ENCODE measurements around the gene ZNF668. TPM values are rescaled to one million over a fixed set of nuclear protein-coding genes. Genes with fewer than 3 reads are reported as not detected.

ZNF668 gene
- total and polyA plus RNA-seq, 2 of the 4 experiments (the other 2 are of a cell fraction) = 4.5 to 11.6 TPM

- Histone ChIP-seq H3K18ac (ENCODE audit: low read depth, low read length) (no peak overlapping the region), H3K14ac (replicated peaks; ENCODE audit: low read depth, low read length) (no peak overlapping the region), H3K9me1 (ENCODE audit: insufficient read depth, low read length) (no peaks in the 10 kb centered on the region; the same call in 1 of the 2 replicates), H4K5ac (ENCODE audit: low read depth, low read length) (no peak overlapping the region), H3K79me1 (ENCODE audit: low read depth in 1 of 2, low read length in 2 of 2) (no peaks in the 10 kb centered on the region; a peak in 2 of 4 replicates), H3K36me3 (ENCODE audit: control insufficient read depth, insufficient read depth, low read length) (peaks cover 34% of the 10 kb centered on the region), H4K8ac (ENCODE audit: low read depth in 2 of 2, low read length in 2 of 2) (no peak overlapping the region), H2BK5ac (ENCODE audit: low read depth, low read length, poor library complexity, severe bottlenecking) (no peak overlapping the region), H3K4ac (ENCODE audit: low read depth, low read length) (no peak overlapping the region), H2BK120ac (ENCODE audit: low read depth, low read length) (no peak overlapping the region), H4K91ac (ENCODE audit: insufficient read depth, low read depth, low read length) (no peak overlapping the region), H3K9ac (ENCODE audit: low read depth, low read length) (no peak overlapping the region), H4K20me1 (ENCODE audit: insufficient read depth, low read length) (peaks cover 4% of the 10 kb centered on the region), H3K56ac (ENCODE audit: extremely low read depth, insufficient read depth, low read length) (no peak overlapping the region), H2BK15ac (ENCODE audit: low read depth, low read length) (no peak overlapping the region), H3K9me3 (ENCODE audit: control insufficient read depth, insufficient read depth, low read length) (no peaks in the 10 kb centered on the region), H3K27ac (ENCODE audit: insufficient read depth, low read length) (no peak overlapping the region), H3K4me1 (ENCODE audit: control insufficient read depth, insufficient read depth, low read length) (0 out of 2 replicates have a peak, but pooled peaks cover 2% of the 10 kb centered on the region), H3K4me2 (ENCODE audit: low read depth, low read length) (no peak overlapping the region), H3K4me3 (ENCODE audit: insufficient read depth, low read depth, low read length) (no peak overlapping the region), H2AK9ac (replicated peaks; ENCODE audit: low read depth, low read length, poor library complexity) (no peak overlapping the region), H2BK20ac (ENCODE audit: low read depth, low read length) (no peak overlapping the region), H2AFZ (replicated peaks; ENCODE audit: low read length, poor library complexity) (no peak overlapping the region), H3K27me3 (ENCODE audit: control insufficient read depth, insufficient read depth, low read length) (no peaks in the 10 kb centered on the region), H2AK5ac (ENCODE audit: low read depth, low read length) (no peak overlapping the region), H3K23ac (ENCODE audit: low read depth, low read length) (no peak overlapping the region)
- no peak for TF ChIP-seq FOS (IDR thresholded peaks at IDR 0.05; ENCODE audit: low read depth, low read length)
- no peak for TF ChIP-seq RFX5 (IDR thresholded peaks at IDR 0.05; ENCODE audit: low read depth, low read length)
- TF ChIP-seq CEBPB (IDR thresholded peaks at IDR 0.05; ENCODE audit: low read depth, low read length) = no peak
- TF ChIP-seq SMC3 (IDR thresholded peaks at IDR 0.05; ENCODE audit: low read depth, low read length) = no peak
- TF ChIP-seq RAD21 (IDR thresholded peaks at IDR 0.05; ENCODE audit: low read length) = no peak
- TF ChIP-seq, protein P1, sequence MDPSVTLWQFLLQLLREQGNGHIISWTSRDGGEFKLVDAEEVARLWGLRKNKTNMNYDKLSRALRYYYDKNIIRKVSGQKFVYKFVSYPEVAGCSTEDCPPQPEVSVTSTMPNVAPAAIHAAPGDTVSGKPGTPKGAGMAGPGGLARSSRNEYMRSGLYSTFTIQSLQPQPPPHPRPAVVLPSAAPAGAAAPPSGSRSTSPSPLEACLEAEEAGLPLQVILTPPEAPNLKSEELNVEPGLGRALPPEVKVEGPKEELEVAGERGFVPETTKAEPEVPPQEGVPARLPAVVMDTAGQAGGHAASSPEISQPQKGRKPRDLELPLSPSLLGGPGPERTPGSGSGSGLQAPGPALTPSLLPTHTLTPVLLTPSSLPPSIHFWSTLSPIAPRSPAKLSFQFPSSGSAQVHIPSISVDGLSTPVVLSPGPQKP (IDR thresholded peaks at IDR 0.05; ENCODE audit: borderline replicate concordance, low read depth, low read length) = no peak
- TF ChIP-seq POLR2A (IDR thresholded peaks at IDR 0.05; ENCODE audit: low read depth, low read length) = no peak
- TF ChIP-seq CHD1 (IDR thresholded peaks at IDR 0.05; ENCODE audit: low read depth, low read length) = no peak
- TF ChIP-seq RCOR1 (IDR thresholded peaks at IDR 0.05; ENCODE audit: insufficient replicate concordance, low read length) = no peak
- in situ Hi-C loops (cut with MboI; ENCODE audit: low sequenced_read_pairs) (no loop called here), dilution Hi-C loops (cut with HindIII; ENCODE audit: low sequenced_read_pairs, unreplicated experiment) (no loop called here), intact Hi-C loops (cut with micrococcal nuclease) (no loop called here)
- BruUV-seq (replicated peaks) = no TSS peak
- no peak for DNase-seq
- POLR2A ChIA-PET (ENCODE audit: unreplicated experiment) = no interaction called here
- ATAC-seq (ENCODE audit: low read depth) = no peak
- WGBS, 2 experiments (ENCODE audit: extremely low coverage in 2 of 2, insufficient read length in 1 of 2) = no CpG with 5 or more reads among the region's 10 CpGs
- CTCF ChIA-PET = no interaction called here
These were observed 31.2 kb downstream of the ZNF668 start for GRCh38 chr16:31042866-31043265.

Measured in IMR-90 (cell line).